ENCODE measurements around the gene MAGI2.
"Not testable (repeated sequence)": the region's sequence is repeated elsewhere in the genome, so short reads cannot be mapped to it uniquely, and the experiment has no call there.

Gene MAGI2

GRCh38 chr7:79050603-79051002 is 402.9 kb downstream of the MAGI2 start:
- no peak for DNase-seq (ENCODE audit: low spot score)

GRCh38 chr7:79046061-79046460 is 407.4 kb downstream of the MAGI2 start:
- DNase-seq (ENCODE audit: low spot score), result no peak

GRCh38 chr7:79037001-79037400 is 416.5 kb downstream of the MAGI2 start:
- no peak for DNase-seq (ENCODE audit: low spot score)

- no peak for DNase-seq (ENCODE audit: low spot score)
Observed at GRCh38 chr7:79036356-79036755, 417.1 kb downstream of the MAGI2 start.

GRCh38 chr7:79035858-79036257 is 417.6 kb downstream of the MAGI2 start:
- DNase-seq (ENCODE audit: low spot score), result no peak

- DNase-seq (ENCODE audit: low spot score), result no peak
Observed at GRCh38 chr7:79034730-79035129, 418.7 kb downstream of the MAGI2 start.

- not testable (repeated sequence) for DNase-seq (ENCODE audit: low spot score)
Observed at GRCh38 chr7:79019711-79020110, 433.8 kb downstream of the MAGI2 start.

GRCh38 chr7:79011921-79012320 is 441.5 kb downstream of the MAGI2 start:
- DNase-seq (ENCODE audit: low spot score), result no peak

GRCh38 chr7:79009647-79010046 is 443.8 kb downstream of the MAGI2 start:
- DNase-seq (ENCODE audit: low spot score), result no peak

- DNase-seq (ENCODE audit: low spot score), result no peak
Observed at GRCh38 chr7:79008786-79009185, 444.7 kb downstream of the MAGI2 start.

GRCh38 chr7:78996013-78996412 is 457.5 kb downstream of the MAGI2 start:
- no peak for DNase-seq (ENCODE audit: low spot score)

GRCh38 chr7:78993341-78993740 is 460.1 kb downstream of the MAGI2 start:
- no peak for DNase-seq (ENCODE audit: low spot score)

- no peak for DNase-seq (ENCODE audit: low spot score)
Observed at GRCh38 chr7:78985509-78985908, 468.0 kb downstream of the MAGI2 start.

- DNase-seq (ENCODE audit: low spot score), result no peak
Observed at GRCh38 chr7:78983483-78983882, 470.0 kb downstream of the MAGI2 start.

- DNase-seq (ENCODE audit: low spot score), result no peak
Observed at GRCh38 chr7:78970440-78970916, 483.0 kb downstream of the MAGI2 start.

GRCh38 chr7:78968951-78969350 is 484.5 kb downstream of the MAGI2 start:
- DNase-seq (ENCODE audit: low spot score), result no peak

- DNase-seq (ENCODE audit: low spot score), result not testable (repeated sequence)
Observed at GRCh38 chr7:78967561-78967960, 485.9 kb downstream of the MAGI2 start.

- DNase-seq (ENCODE audit: low spot score), result no peak
Observed at GRCh38 chr7:78967046-78967445, 486.4 kb downstream of the MAGI2 start.

GRCh38 chr7:78959477-78959876 is 494.0 kb downstream of the MAGI2 start:
- no peak for DNase-seq (ENCODE audit: low spot score)

GRCh38 chr7:78955329-78955728 is 498.1 kb downstream of the MAGI2 start:
- DNase-seq (ENCODE audit: low spot score), result no peak

- no peak for DNase-seq (ENCODE audit: low spot score)
Observed at GRCh38 chr7:78953726-78954363, 499.6 kb downstream of the MAGI2 start.

GRCh38 chr7:78953090-78953489 is 500.4 kb downstream of the MAGI2 start:
- no peak for DNase-seq (ENCODE audit: low spot score)

- no peak for DNase-seq (ENCODE audit: low spot score)
Observed at GRCh38 chr7:78939669-78940068, 513.8 kb downstream of the MAGI2 start.

- no peak for DNase-seq (ENCODE audit: low spot score)
Observed at GRCh38 chr7:78924581-78924980, 528.9 kb downstream of the MAGI2 start.

All from CD4-positive, alpha-beta T cell treated with Interleukin-15 for 4 hours (primary cell).